GM19193 (cell line): ENCODE measurements around the gene ARAP2.

Source experiments
- POLR2A ChIP-seq: IDR thresholded peaks from 4 replicates; pipeline ENCODE4 v1.6.1; 2011; ENCODE audit not compliant: insufficient read depth, insufficient read length; ENCODE audit errors: extremely low read depth

ARAP2 gene

DNA sequence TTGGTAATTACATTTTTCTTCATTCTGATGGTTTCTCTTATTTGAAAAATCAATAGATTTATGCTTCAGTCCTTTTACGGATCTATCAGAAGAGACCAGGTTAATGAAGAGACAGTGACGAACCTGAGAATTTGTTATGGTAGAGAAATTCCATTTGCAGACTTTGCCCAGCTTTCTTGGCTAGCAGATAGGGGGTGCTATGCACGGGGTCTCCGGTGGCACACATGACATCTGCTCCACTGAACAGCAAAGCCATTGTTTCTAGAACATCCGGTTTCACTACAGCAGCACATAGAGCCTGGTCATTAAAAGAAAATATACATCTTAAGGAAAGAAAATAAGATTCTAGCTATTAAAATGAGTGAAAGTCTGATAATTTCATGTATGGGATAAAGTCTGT, 85.1 kb downstream of the ARAP2 start:
- no peak for TF ChIP-seq POLR2A

DNA sequence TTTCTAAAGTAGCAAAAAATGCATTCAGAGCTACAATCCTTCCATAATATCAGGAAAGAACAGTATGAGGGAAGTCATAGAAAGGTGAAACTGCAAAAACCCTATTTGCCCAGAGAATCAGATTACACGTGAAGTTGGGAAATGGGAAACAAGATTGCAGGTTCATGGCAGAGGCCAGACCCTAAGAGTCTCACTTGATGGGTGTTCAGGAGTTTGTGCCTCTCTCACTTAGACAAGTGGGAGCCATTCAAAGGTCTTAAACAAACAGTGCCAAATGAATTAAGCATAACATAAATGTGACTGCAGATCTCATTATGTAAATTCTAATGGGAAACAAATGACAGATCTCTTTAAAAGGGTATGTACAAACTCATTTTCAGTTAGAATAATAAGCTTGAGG, 91.6 kb downstream of the ARAP2 start:
- TF ChIP-seq POLR2A, result no peak

DNA sequence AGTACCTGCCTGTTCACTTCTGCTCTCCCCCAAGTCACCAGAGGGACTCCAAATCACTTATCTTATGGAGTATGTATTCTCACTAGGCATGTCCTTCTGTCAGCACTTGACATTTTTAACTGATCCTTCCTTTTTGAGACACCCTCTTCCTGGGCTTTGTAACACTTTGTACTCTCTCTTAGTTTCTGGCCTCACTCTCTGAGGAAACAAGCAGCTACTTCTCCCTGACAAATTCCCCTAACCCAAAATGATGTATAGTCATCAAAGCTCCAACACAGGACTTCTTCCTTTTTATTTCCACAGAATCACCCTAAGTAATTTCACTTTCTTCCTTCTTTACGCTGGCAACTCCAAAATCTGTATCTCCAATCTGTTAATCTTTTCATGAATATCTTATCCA, 101.8 kb downstream of the ARAP2 start:
- TF ChIP-seq POLR2A, result no peak

DNA sequence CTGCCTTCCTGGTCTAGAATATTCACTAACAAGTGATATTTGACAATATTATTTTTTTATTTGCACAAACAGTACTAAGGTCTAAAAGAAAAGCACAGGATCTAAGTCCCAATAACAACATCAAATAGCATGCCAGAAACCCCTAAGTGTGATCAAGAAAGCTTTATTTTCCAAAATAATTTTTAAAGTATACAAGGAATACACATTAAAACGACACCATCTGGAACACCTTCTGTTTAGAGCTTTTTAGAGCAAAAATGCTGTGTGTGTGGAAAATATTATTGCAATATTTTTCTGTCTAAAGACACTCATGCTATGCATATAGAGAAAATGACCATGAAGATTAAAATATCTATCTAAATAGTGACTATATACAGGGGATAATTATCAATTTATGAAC, 103.1 kb downstream of the ARAP2 start:
- TF ChIP-seq POLR2A, result no peak

DNA sequence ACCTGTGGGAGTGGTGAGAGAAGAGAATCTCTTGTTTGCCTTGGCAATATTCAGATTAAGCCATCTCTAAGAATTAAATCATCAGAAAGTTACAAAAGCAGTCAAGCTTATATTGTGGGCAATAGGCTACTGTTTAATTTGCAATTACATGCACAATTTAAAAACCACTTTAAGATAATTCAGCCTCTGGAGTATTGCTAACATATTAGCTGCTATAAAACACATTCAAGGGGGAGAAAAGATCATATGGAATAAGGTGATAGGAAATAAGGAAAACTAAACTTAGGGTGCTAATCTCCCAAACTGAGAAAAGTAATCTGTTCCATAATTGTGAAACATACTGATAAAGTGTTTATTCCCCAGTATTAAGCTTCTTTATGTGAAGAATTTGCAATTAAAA, 103.9 kb downstream of the ARAP2 start:
- TF ChIP-seq POLR2A, result no peak

DNA sequence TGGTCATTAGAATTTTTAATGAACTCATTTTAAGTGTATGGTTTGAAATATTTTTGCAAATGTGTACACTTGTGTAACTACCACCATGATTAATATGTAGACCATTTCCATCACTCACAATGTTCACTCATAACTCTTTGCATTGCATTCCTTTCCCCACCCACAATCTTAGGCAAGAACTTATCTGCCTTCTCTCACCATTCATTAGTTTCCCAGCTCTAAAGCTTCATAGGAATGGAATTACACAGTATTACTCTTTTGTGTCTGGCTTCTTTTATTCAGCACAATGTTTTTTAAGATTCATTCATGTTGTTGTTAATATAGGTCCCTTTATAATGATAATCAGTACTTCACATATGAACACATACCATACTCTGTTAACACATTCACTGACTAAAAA, 106.1 kb downstream of the ARAP2 start:
- no peak for TF ChIP-seq POLR2A

DNA sequence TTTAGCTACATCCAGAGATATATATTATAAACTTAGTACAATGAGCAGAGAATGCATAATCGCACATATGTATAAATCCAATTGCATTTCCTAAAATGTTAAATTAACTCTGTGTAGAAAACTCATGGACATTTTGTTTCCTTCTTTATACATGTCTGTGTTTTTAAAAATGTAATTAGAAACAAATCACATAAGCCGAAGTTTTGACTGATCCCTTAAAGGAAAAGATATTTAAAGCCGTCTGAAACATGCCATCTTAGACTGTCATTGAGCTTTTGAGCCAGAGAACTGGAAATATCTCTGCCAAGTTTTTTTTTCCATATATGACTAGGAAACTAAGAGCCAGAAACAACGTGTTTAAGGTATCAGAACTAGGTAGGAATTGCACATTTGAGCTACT, 107.0 kb downstream of the ARAP2 start:
- no peak for TF ChIP-seq POLR2A

DNA sequence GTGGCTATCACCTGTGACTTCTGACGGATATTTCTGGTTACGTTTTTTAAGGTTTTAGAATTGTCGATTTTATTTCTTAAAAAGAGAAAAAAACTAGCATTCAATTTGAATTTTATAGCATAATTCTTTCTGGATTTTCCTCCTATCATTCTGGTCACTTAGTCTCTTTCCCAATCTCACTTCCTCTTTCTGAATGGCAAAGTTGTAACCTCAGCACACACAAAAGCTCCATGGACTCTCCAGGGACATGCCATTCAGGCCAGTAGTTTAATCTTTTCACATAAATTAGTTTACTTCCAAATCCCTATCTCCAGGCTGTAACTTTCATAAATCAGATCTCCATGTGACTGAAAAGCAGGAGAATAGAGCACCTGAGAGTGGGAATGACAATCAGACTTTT, 110.7 kb downstream of the ARAP2 start:
- no peak for TF ChIP-seq POLR2A

DNA sequence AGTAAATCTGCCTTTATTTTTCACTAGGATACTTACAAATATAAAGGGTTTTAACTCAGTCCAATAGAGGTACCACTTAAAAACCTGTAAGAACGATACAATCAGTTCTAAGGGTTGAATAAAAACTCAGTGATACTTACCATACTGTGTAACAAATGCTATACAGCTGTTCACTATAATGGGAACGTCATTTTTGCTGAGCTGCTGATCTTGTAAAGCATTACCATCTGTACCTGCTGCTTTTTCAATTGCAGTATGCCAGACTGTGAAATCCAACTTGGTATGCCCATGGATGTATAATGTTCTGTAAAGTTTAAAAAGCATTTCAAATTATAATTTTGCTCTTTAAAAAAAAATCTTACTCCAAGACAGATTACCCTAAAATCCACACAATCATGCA, 111.2 kb downstream of the ARAP2 start:
- no peak for TF ChIP-seq POLR2A

DNA sequence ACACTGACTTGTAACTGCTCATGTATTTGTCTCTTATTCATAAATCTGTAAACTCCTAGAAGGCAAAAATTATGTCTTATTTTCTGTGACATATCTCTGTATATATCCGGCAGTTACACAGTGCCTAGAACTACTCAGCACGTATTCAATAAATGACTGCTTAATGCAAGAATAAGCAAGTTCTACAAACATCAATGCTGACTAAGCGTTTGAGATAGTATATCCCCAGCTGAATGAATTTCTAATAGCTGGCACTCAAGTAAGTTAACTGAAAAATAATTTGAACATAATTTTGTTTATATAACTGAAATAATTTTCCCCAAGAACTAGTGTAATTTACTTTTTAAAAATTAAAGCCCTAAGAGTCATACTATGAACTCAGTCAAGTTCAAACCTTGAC, 113.7 kb downstream of the ARAP2 start:
- TF ChIP-seq POLR2A, result no peak

DNA sequence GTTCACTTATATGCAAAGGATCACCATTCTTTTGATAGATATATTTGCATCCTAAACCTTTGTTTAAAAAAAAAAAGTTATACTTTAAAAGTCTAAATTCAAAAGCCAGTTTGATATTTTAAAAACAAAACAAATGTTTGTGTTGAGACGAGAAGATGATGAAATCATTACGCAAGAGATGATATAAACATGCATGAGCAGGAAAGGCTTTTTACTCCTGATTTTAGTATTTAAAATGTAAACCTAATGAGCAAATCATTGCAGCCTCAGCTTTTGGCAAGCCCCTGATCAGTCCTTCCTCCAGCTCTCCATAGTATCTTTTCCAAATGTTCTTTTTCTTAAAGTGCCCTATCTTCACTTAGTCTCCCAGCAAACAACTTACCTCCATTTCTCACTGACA, 115.6 kb downstream of the ARAP2 start:
- TF ChIP-seq POLR2A, result no peak

DNA sequence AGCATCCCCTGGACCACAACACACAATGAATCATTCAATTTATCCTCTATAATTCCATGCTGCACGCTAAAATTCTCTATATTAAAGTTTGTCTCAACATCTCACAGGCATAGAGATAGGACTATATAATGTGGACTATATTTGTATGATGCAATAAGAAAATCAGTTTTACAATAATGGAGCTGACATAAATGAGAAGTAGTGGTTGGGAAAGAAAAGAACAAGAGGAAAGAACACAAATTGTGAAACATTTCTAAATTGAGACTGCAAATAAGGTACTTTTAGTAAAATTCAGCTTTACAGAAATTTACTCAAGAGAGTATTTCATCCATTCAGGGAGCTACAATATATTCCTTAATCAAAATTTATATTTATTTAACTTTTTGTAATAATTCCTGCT, 120.4 kb downstream of the ARAP2 start:
- no peak for TF ChIP-seq POLR2A

DNA sequence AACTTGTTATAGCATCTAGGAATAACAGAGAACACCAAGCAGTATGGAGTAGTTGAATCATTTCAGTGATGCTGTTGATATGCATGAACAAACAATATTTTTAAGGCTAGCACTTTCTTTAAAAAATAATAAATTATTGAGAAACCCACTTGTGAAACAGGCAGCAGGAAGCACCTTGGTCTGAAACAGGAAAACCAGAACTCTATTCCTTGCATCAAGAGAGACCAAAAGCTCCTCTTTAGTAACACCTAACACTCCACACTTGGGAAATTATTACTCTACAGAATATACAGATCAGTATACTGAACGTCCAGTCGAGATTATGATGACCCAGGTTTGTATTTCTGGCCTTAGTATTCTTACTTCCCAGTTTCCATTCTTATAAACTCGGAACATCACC, 129.0 kb downstream of the ARAP2 start:
- no peak for TF ChIP-seq POLR2A

DNA sequence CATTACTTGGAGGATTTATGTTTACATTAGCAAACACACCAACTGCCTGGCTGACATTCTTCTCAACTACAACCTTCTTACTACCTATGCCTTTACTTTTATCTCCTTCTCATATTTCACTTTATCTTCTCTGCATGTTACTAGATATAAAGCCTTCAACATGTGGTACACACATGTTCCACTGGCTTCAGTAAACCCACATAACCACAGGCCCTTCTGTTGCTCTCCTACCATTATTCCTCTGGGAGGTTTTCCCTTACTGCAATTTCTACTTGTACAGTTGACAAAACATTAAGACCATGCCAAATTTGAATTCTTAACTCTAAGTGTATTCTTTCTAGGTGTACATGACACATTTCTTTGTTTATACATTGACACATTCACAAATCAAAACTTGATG, 133.1 kb downstream of the ARAP2 start:
- no peak for TF ChIP-seq POLR2A

DNA sequence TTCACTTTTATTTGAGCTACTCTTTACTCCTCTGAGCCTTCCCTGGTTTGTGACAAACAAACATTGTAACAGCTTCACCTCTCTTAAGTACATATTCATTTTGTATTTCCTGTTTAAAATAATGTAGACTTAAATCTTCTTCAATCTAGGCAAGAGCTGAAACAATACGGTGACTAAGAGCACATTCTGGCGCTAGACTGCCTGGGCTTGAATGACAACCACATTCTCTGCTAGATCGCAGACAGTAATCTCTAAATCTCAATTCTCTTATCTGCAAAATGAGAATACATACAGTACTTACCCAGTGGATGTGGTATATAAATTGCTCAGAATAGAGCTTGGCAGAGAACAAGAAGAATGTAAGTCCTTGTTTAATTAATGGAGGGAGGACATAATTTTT, 144.8 kb downstream of the ARAP2 start:
- no peak for TF ChIP-seq POLR2A

DNA sequence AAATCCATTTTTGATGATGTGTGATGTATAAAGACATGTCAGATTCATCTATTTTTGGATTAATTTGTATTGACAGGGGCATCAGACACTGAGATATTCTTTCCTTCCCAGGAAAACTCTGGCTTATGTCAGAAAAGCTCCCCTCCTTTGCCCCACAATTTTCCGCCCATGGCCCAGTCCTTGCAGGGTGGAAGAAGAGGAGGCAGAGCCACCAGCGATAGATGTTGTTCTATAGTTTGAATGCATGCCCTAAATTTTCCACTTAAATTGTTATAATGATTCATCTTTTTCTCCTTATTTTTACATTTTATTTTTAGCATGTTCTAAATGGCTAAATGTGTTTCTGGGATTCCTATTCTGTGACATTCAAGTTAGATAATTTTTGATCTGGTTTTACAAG, 149.3 kb downstream of the ARAP2 start:
- no peak for TF ChIP-seq POLR2A

DNA sequence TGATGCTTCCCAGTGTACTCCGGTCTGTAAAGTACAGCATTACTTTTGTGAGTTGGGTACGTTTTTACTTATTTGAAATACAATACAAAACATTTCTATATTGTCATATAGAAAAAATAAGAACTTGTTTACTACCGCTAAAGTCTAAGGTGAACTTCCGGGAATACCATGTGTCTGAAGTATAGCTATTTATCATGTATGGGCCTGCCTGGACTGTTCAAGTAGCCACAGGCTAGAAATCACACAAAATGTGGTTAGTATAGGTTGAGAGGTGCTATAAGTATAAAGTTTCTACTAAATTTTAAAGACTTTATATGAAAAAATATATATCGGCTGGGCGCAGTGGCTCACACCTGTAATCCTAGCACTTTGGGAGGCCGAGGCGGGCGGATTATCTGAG, 152.3 kb downstream of the ARAP2 start:
- TF ChIP-seq POLR2A, result no peak

DNA sequence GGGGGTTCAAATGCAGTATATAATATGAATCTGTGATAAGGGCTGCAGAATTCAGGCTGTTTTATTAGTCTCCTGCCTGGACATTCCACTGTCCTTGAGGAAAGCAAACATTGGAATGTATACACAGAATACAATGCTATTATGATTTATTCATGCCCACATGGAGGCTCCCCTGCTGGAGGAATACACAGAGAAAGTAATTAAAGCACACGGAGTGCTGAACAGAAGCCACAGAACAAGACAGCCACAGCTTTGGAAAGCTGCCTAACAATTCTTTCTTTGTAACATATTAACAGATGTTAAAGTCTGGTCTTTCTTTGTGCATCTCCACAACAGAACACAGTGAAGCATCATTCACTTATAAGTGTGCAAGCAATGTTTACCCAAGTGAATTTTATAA, 155.8 kb downstream of the ARAP2 start:
- TF ChIP-seq POLR2A, result no peak
